Activated CD4-positive, alpha-beta T cell treated with anti-CD3 and anti-CD28 coated beads, Interleukin-2, Interleukin-4, amounts not matched to agents 100 ng/mL and 50 ng/mL, durations not matched to agents 16 hours and 8 hours (primary cell): ENCODE results near the gene DTNA.

Experiments used
- DNase-seq: peaks from one replicate; pipeline ENCODE4 v3.0.0-alpha.2; 2020; ENCODE audit warnings: low spot score

Gene DTNA

GRCh38 chr18:34807106-34807796 lies 97.2 kb downstream of the DTNA start:
- DNase-seq, result no peak

- DNase-seq, result no peak
These were observed 98.3 kb downstream of the DTNA start for GRCh38 chr18:34808389-34808788.

GRCh38 chr18:34809451-34810072 lies 99.5 kb downstream of the DTNA start:
- no peak for DNase-seq

GRCh38 chr18:34816183-34816582 lies 106.1 kb downstream of the DTNA start:
- no peak for DNase-seq

- no peak for DNase-seq
These were observed 107.5 kb downstream of the DTNA start for GRCh38 chr18:34817636-34818035.

- DNase-seq, result no peak
These were observed 108.0 kb downstream of the DTNA start for GRCh38 chr18:34818064-34818463.

- DNase-seq, result no peak
These were observed 110.4 kb downstream of the DTNA start for GRCh38 chr18:34820360-34821065.

GRCh38 chr18:34821669-34822210 lies 111.6 kb downstream of the DTNA start:
- DNase-seq, result no peak

- DNase-seq, result no peak
These were observed 118.0 kb downstream of the DTNA start for GRCh38 chr18:34828093-34828492.

GRCh38 chr18:34834897-34835296 lies 124.8 kb downstream of the DTNA start:
- DNase-seq, result peak; percentile 22

- DNase-seq, result no peak
These were observed 125.4 kb downstream of the DTNA start for GRCh38 chr18:34835466-34835865.

- no peak for DNase-seq
These were observed 127.7 kb downstream of the DTNA start for GRCh38 chr18:34837769-34838272.

- DNase-seq, result no peak
These were observed 128.6 kb downstream of the DTNA start for GRCh38 chr18:34838669-34839068.

- DNase-seq, result no peak
These were observed 130.2 kb downstream of the DTNA start for GRCh38 chr18:34840256-34840826.

GRCh38 chr18:34841891-34842290 lies 131.8 kb downstream of the DTNA start:
- no peak for DNase-seq

- DNase-seq, result no peak
These were observed 134.0 kb downstream of the DTNA start for GRCh38 chr18:34844072-34844471.

GRCh38 chr18:34844732-34845459 lies 134.8 kb downstream of the DTNA start:
- DNase-seq, result no peak

GRCh38 chr18:34847408-34847807 lies 137.3 kb downstream of the DTNA start:
- no peak for DNase-seq

- no peak for DNase-seq
These were observed 138.1 kb downstream of the DTNA start for GRCh38 chr18:34848156-34848555.

GRCh38 chr18:34848695-34849094 lies 138.6 kb downstream of the DTNA start:
- no peak for DNase-seq

GRCh38 chr18:34857320-34857719 lies 147.2 kb downstream of the DTNA start:
- DNase-seq, result no peak

GRCh38 chr18:34858188-34858587 lies 148.1 kb downstream of the DTNA start:
- no peak for DNase-seq
